Measurements from ENCODE around the gene R3HDML. TPM values are rescaled to one million over a fixed set of nuclear protein-coding genes. Genes with fewer than 3 reads are reported as not detected.
"Not testable (repeated sequence)": the region's sequence is repeated elsewhere in the genome, so short reads cannot be mapped to it uniquely, and the experiment has no call there.

R3HDML gene
- total and polyA plus RNA-seq, 10 of the 15 experiments (the other 5 are each of a cell fraction or from before 2014, with no cell fraction given) = not detected

DNA sequence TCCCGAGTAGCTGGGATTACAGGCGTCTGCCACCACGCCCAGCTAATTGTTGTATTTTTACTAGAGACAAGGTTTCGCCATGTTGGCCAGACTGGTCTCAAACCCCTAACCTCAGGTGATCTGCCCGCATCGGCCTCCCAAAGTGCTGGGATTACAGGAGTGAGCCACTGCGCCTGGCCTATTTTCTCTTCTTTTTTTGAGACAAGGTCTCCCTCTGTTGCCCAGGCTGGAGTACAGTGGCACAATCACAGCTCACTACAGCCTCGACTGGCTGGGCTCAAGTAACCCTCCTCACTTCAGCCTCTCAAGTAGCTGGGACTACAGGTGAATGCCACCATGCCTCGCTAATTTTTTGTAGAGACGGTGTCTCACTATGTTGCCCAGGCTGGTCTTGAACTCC lies 9.1 kb downstream of the R3HDML start:
- 48% methylated on average over 10 of the region's 10 CpGs for WGBS (ENCODE audit: insufficient coverage, insufficient replicate concordance, low lambda C conversion rate, missing lambda C conversion rate)
- FAIRE-seq; in situ Hi-C loops (cut with MboI); POLR2A ChIA-PET; H3K27ac ChIP-seq (ENCODE audit: control insufficient read depth, insufficient read depth); intact Hi-C loops (cut with micrococcal nuclease; ENCODE audit: unreplicated experiment); H4K20me1 ChIP-seq (ENCODE audit: control insufficient read depth, insufficient read depth); H3K27me3 ChIP-seq (replicated peaks in 1 of 2; ENCODE audit: control insufficient read depth in 2 of 2, insufficient read depth in 2 of 2, low read length in 1 of 2); H3K4me3 ChIP-seq; DNase-seq (ENCODE audit: low read depth, low spot score); H3K4me1 ChIP-seq (ENCODE audit: control insufficient read depth, insufficient read depth, low read length); BruUV-seq (replicated peaks); H3K79me2 ChIP-seq (ENCODE audit: control insufficient read depth, insufficient read depth, low read length); SMC1A ChIA-PET (ENCODE audit: uncharacterized antibody, unreplicated experiment); H3K9me3 ChIP-seq (replicated peaks; ENCODE audit: control insufficient read depth, insufficient read depth, low read length); ATAC-seq; RAD21 ChIA-PET (ENCODE audit: unreplicated experiment); H3K4me2 ChIP-seq (ENCODE audit: control insufficient read depth, insufficient read depth); H3K9ac ChIP-seq (ENCODE audit: control insufficient read depth, insufficient read depth, low read length); H3K36me3 ChIP-seq (ENCODE audit: control insufficient read depth in 2 of 2, insufficient read depth in 2 of 2, low read length in 1 of 2); H2AFZ ChIP-seq (ENCODE audit: control insufficient read depth, low read depth, low read length): not testable (repeated sequence)
- CTCF ChIA-PET = interaction anchor here (0.6 kb wide), 1 partner anchor 132 kb away, joined by 3 read pairs; no protein-coding TSS in a partner anchor

DNA sequence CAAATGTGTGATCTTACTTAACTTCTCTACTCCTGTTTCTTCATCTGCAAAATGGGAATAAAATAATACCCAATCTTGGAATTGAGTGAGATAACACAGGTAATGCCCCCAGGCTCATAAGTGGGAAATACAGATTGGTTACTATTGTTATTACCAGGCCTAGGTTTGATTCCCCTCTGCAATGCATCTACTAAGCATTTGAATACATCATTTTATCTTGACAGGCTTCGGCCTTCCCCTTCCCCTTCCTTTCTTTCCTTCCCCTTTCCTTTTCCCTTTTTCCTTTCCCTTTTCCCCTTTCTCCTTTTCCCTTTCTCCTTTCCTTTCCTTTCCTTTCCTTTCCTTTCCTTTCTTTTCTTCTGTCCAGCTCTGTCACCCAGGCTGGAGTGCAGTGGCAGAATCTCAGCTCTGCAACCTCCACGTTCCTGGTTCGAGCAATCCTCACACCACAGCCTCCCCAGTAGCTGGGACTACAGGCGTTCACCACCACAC lies 11.4 kb downstream of the R3HDML start:
- POLR2A ChIA-PET = no interaction called here
- RAD21 ChIA-PET (ENCODE audit: unreplicated experiment) = no interaction called here
- DNase-seq (ENCODE audit: low read depth, low spot score) (no peak), ATAC-seq (no peak), FAIRE-seq (no peak)
- Histone ChIP-seq H3K4me3 (no peak overlapping the region), H2AFZ (ENCODE audit: control insufficient read depth, low read depth, low read length) (no peak overlapping the region), H3K79me2 (ENCODE audit: control insufficient read depth, insufficient read depth, low read length) (no peaks in the 10 kb centered on the region), H3K4me1 (ENCODE audit: control insufficient read depth, insufficient read depth, low read length) (peaks cover 5% of the 10 kb centered on the region; the same call in 1 of the 2 replicates), H4K20me1 (ENCODE audit: control insufficient read depth, insufficient read depth) (no peaks in the 10 kb centered on the region), H3K27me3 (replicated peaks in 1 of 2; ENCODE audit: control insufficient read depth in 2 of 2, insufficient read depth in 2 of 2, low read length in 1 of 2) (no peaks in the 10 kb centered on the region), H3K36me3 (ENCODE audit: control insufficient read depth in 2 of 2, insufficient read depth in 2 of 2, low read length in 1 of 2) (no peaks in the 10 kb centered on the region), H3K4me2 (ENCODE audit: control insufficient read depth, insufficient read depth) (no peak overlapping the region), H3K9me3 (replicated peaks; ENCODE audit: control insufficient read depth, insufficient read depth, low read length) (no peaks in the 10 kb centered on the region), H3K9ac (ENCODE audit: control insufficient read depth, insufficient read depth, low read length) (no peak overlapping the region), H3K27ac (ENCODE audit: control insufficient read depth, insufficient read depth) (no peak overlapping the region)
- in situ Hi-C loops (cut with MboI) (no loop called here), intact Hi-C loops (cut with micrococcal nuclease; ENCODE audit: unreplicated experiment) (no loop called here)
- no TSS peak for BruUV-seq (replicated peaks)
- 16% methylated on average over 4 of the region's 4 CpGs for WGBS (ENCODE audit: insufficient coverage, insufficient replicate concordance, low lambda C conversion rate, missing lambda C conversion rate)
- SMC1A ChIA-PET (ENCODE audit: uncharacterized antibody, unreplicated experiment) = interaction anchor here (0.7 kb wide), 1 partner anchor 10 kb away, joined by 4 read pairs; no protein-coding TSS in a partner anchor
- CTCF ChIA-PET = no interaction called here
- TF ChIP-seq, protein P1, sequence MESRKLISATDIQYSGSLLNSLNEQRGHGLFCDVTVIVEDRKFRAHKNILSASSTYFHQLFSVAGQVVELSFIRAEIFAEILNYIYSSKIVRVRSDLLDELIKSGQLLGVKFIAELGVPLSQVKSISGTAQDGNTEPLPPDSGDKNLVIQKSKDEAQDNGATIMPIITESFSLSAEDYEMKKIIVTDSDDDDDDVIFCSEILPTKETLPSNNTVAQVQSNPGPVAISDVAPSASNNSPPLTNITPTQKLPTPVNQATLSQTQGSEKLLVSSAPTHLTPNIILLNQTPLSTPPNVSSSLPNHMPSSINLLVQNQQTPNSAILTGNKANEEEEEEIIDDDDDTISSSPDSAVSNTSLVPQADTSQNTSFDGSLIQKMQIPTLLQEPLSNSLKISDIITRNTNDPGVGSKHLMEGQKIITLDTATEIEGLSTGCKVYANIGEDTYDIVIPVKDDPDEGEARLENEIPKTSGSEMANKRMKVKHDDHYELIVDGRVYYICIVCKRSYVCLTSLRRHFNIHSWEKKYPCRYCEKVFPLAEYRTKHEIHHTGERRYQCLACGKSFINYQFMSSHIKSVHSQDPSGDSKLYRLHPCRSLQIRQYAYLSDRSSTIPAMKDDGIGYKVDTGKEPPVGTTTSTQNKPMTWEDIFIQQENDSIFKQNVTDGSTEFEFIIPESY (IDR thresholded peaks at IDR 0.05) = no peak
- TF ChIP-seq IKZF1 (conservative IDR thresholded peaks at IDR 0.05) = no peak
- no peak for TF ChIP-seq TCF12 (IDR thresholded peaks at IDR 0.05; ENCODE audit: low read depth, low read length)
- TF ChIP-seq GATAD2B (conservative IDR thresholded peaks at IDR 0.05; ENCODE audit: low read depth) = no peak
- no peak for TF ChIP-seq EGR1 (IDR thresholded peaks at IDR 0.05; ENCODE audit: borderline replicate concordance in 1 of 2, low read depth in 2 of 2, low read length in 2 of 2)
- no peak for TF ChIP-seq HDAC6 (IDR thresholded peaks at IDR 0.05; ENCODE audit: unreplicated experiment)
- no peak for TF ChIP-seq SUPT20H (IDR thresholded peaks at IDR 0.05; ENCODE audit: borderline replicate concordance, control insufficient read depth, low read depth, low read length)
- TF ChIP-seq STAT3 (IDR thresholded peaks at IDR 0.05; ENCODE audit: low read depth, low read length) = no peak
- TF ChIP-seq BMI1 (IDR thresholded peaks at IDR 0.05; ENCODE audit: borderline replicate concordance) = no peak
- no peak for TF ChIP-seq IKZF2 (IDR thresholded peaks at IDR 0.05)
- TF ChIP-seq SP1 (IDR thresholded peaks at IDR 0.05; ENCODE audit: low read depth, low read length) = no peak
- no peak for TF ChIP-seq NRF1 (conservative IDR thresholded peaks at IDR 0.05; ENCODE audit: low read depth, low read length)
- no peak for TF ChIP-seq IRF4 (IDR thresholded peaks at IDR 0.05; ENCODE audit: low read depth, low read length)
